ENCODE data around the gene TBC1D22A. TPM values are rescaled to one million over a fixed set of nuclear protein-coding genes. Genes with fewer than 3 reads are reported as not detected.
A peak's percentile ranks its signal among the peaks of the same experiment; 100 is the strongest.

TBC1D22A gene
- total RNA-seq, 1 experiment from 2014 or later: 18.2 TPM

GRCh38 chr22:46915950-46916730 is 153.7 kb downstream of the TBC1D22A start:
- peaks cover 2% of the 10 kb centered on the region; the same call in 1 of the 2 replicates for H3K36me3 ChIP-seq
- H3K27me3 ChIP-seq: no peaks in the 10 kb centered on the region
- no peaks in the 10 kb centered on the region for H3K9me3 ChIP-seq
- no peak overlapping the region for H3K4me3 ChIP-seq
- no peak for DNase-seq

- Histone ChIP-seq H3K27me3 (no peaks in the 10 kb centered on the region), H3K4me3 (no peak overlapping the region), H3K36me3 (peaks cover 4% of the 10 kb centered on the region), H3K9me3 (peaks cover 8% of the 10 kb centered on the region)
- DNase-seq: no peak
Measured at GRCh38 chr22:46916886-46917770, 154.7 kb downstream of the TBC1D22A start.

GRCh38 chr22:46917771-46918101 is 155.3 kb downstream of the TBC1D22A start:
- Histone ChIP-seq H3K27me3 (no peaks in the 10 kb centered on the region), H3K9me3 (peaks cover 9% of the 10 kb centered on the region), H3K36me3 (peaks cover 4% of the 10 kb centered on the region), H3K4me3 (no peak overlapping the region)
- DNase-seq: no peak

- Histone ChIP-seq H3K9me3 (peaks cover 9% of the 10 kb centered on the region), H3K27me3 (no peaks in the 10 kb centered on the region), H3K36me3 (peaks cover 4% of the 10 kb centered on the region), H3K4me3 (no peak overlapping the region)
- no peak for DNase-seq
Measured at GRCh38 chr22:46918197-46918596, 155.7 kb downstream of the TBC1D22A start.

- peaks cover 2% of the 10 kb centered on the region; the same call in 1 of the 2 replicates for H3K36me3 ChIP-seq
- peaks cover 9% of the 10 kb centered on the region for H3K9me3 ChIP-seq
- DNase-seq: no peak
- no peak overlapping the region for H3K4me3 ChIP-seq
- no peaks in the 10 kb centered on the region for H3K27me3 ChIP-seq
Measured at GRCh38 chr22:46922037-46922436, 159.6 kb downstream of the TBC1D22A start.

GRCh38 chr22:46923394-46923793 is 160.9 kb downstream of the TBC1D22A start:
- Histone ChIP-seq H3K27me3 (no peaks in the 10 kb centered on the region), H3K4me3 (no peak overlapping the region), H3K9me3 (peaks cover 9% of the 10 kb centered on the region), H3K36me3 (peaks cover 2% of the 10 kb centered on the region; the same call in 1 of the 2 replicates)
- DNase-seq: no peak

GRCh38 chr22:46925818-46926217 is 163.4 kb downstream of the TBC1D22A start:
- peaks cover 9% of the 10 kb centered on the region for H3K9me3 ChIP-seq
- H3K4me3 ChIP-seq: no peak overlapping the region
- H3K36me3 ChIP-seq: peaks cover 5% of the 10 kb centered on the region; the same call in 1 of the 2 replicates
- no peak for DNase-seq
- no peaks in the 10 kb centered on the region for H3K27me3 ChIP-seq

- DNase-seq: no peak
Measured at GRCh38 chr22:46929046-46929709, 166.7 kb downstream of the TBC1D22A start.

GRCh38 chr22:46929710-46930204 is 167.3 kb downstream of the TBC1D22A start:
- Histone ChIP-seq H3K9me3 (no peaks in the 10 kb centered on the region), H3K27me3 (no peaks in the 10 kb centered on the region), H3K36me3 (0 out of 2 replicates have a peak, but pooled peaks cover 3% of the 10 kb centered on the region), H3K4me3 (no peak overlapping the region)
- DNase-seq: no peak

More at GRCh38 chr22:46929046-46929709, 166.7 kb downstream of the TBC1D22A start:
- Histone ChIP-seq H3K9me3 (no peaks in the 10 kb centered on the region), H3K4me3 (no peak overlapping the region), H3K36me3 (0 out of 2 replicates have a peak, but pooled peaks cover 3% of the 10 kb centered on the region), H3K27me3 (no peaks in the 10 kb centered on the region)

GRCh38 chr22:46931414-46931813 is 169.0 kb downstream of the TBC1D22A start:
- Histone ChIP-seq H3K9me3 (no peaks in the 10 kb centered on the region), H3K36me3 (0 out of 2 replicates have a peak, but pooled peaks cover 3% of the 10 kb centered on the region), H3K27me3 (no peaks in the 10 kb centered on the region), H3K4me3 (no peak overlapping the region)
- DNase-seq: peak; percentile 11

- H3K27me3 ChIP-seq: no peaks in the 10 kb centered on the region
- DNase-seq: no peak
- H3K36me3 ChIP-seq: 0 out of 2 replicates have a peak, but pooled peaks cover 3% of the 10 kb centered on the region
- no peak overlapping the region for H3K4me3 ChIP-seq
- H3K9me3 ChIP-seq: no peaks in the 10 kb centered on the region
Measured at GRCh38 chr22:46931881-46932280, 169.4 kb downstream of the TBC1D22A start.

GRCh38 chr22:46933040-46933930 is 170.8 kb downstream of the TBC1D22A start:
- DNase-seq: no peak
- Histone ChIP-seq H3K4me3 (no peak overlapping the region), H3K27me3 (no peaks in the 10 kb centered on the region), H3K9me3 (no peaks in the 10 kb centered on the region), H3K36me3 (0 out of 2 replicates have a peak, but pooled peaks cover 3% of the 10 kb centered on the region)

- Histone ChIP-seq H3K36me3 (0 out of 2 replicates have a peak, but pooled peaks cover 2% of the 10 kb centered on the region), H3K9me3 (no peaks in the 10 kb centered on the region), H3K4me3 (no peak overlapping the region), H3K27me3 (no peaks in the 10 kb centered on the region)
- DNase-seq: no peak
Measured at GRCh38 chr22:46934172-46934745, 171.8 kb downstream of the TBC1D22A start.

GRCh38 chr22:46934746-46935491 is 172.5 kb downstream of the TBC1D22A start:
- Histone ChIP-seq H3K9me3 (no peaks in the 10 kb centered on the region), H3K4me3 (no peak overlapping the region), H3K36me3 (no peaks in the 10 kb centered on the region), H3K27me3 (no peaks in the 10 kb centered on the region)
- peak; percentile 77 for DNase-seq

Data from MG63 (cell line).